ENCODE results near the gene AIFM2. TPM values are rescaled to one million over a fixed set of nuclear protein-coding genes. Genes with fewer than 3 reads are reported as not detected.

The AIFM2 gene
- total and polyA plus RNA-seq, 4 donors, result 5.0 to 20.3 (median 9.7) TPM

DNA sequence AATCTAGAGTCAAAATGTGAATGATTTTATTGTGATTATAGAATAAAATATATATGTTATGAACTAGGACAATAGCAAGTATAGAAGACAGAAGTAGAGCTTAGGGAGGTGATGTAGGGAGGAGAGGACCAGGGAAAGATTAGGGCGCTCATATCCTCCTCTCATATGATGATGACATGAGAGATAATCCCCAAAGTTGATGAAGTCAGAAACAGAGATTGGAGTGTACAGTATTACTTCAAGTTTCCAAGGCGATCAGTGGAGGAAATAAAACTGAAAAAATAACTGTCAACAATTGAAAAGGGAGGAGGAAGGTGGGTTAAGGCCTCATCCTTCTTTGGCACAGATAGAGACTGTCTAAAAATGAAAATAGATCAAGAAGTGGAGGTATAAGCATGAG, 65.0 kb downstream of the AIFM2 start:
- no peaks in the 10 kb centered on the region for H3K36me3 ChIP-seq (ENCODE audit: control insufficient read depth in 4 of 4, insufficient read depth in 3 of 4, low read depth in 1 of 4, low read length in 3 of 4)
- H3K27ac ChIP-seq (ENCODE audit: low read depth in 1 of 2, low read length in 2 of 2), result no peak overlapping the region
- WGBS, result 91% methylated on average over 2 of the region's 2 CpGs
- TF ChIP-seq, protein P1, sequence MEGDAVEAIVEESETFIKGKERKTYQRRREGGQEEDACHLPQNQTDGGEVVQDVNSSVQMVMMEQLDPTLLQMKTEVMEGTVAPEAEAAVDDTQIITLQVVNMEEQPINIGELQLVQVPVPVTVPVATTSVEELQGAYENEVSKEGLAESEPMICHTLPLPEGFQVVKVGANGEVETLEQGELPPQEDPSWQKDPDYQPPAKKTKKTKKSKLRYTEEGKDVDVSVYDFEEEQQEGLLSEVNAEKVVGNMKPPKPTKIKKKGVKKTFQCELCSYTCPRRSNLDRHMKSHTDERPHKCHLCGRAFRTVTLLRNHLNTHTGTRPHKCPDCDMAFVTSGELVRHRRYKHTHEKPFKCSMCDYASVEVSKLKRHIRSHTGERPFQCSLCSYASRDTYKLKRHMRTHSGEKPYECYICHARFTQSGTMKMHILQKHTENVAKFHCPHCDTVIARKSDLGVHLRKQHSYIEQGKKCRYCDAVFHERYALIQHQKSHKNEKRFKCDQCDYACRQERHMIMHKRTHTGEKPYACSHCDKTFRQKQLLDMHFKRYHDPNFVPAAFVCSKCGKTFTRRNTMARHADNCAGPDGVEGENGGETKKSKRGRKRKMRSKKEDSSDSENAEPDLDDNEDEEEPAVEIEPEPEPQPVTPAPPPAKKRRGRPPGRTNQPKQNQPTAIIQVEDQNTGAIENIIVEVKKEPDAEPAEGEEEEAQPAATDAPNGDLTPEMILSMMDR (IDR thresholded peaks at IDR 0.05; ENCODE audit: low read depth, low read length, missing input control), result no peak
- no peak for TF ChIP-seq NR2F2 (IDR thresholded peaks at IDR 0.05)
- no peak for TF ChIP-seq SP1 (IDR thresholded peaks at IDR 0.05)
- no peak for TF ChIP-seq EGR1 (IDR thresholded peaks at IDR 0.05; ENCODE audit: low read depth in 2 of 2)
- no peak for TF ChIP-seq FOXA2 (IDR thresholded peaks at IDR 0.05)
- TF ChIP-seq, protein P2, sequence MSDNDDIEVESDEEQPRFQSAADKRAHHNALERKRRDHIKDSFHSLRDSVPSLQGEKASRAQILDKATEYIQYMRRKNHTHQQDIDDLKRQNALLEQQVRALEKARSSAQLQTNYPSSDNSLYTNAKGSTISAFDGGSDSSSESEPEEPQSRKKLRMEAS (IDR thresholded peaks at IDR 0.05), result no peak
- TF ChIP-seq, protein P3, sequence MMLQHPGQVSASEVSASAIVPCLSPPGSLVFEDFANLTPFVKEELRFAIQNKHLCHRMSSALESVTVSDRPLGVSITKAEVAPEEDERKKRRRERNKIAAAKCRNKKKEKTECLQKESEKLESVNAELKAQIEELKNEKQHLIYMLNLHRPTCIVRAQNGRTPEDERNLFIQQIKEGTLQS (IDR thresholded peaks at IDR 0.05), result no peak
- TF ChIP-seq TAF1 (conservative IDR thresholded peaks at IDR 0.05), result no peak
- TF ChIP-seq JUND (IDR thresholded peaks at IDR 0.05), result no peak
- no peak for TF ChIP-seq RAD21 (IDR thresholded peaks at IDR 0.05)
- no peak for TF ChIP-seq HNF4A (conservative IDR thresholded peaks at IDR 0.05)
- no peak overlapping the region for H3K4me3 ChIP-seq (ENCODE audit: low read depth in 1 of 3, low read length in 3 of 3)
- no peaks in the 10 kb centered on the region for H3K9me3 ChIP-seq (ENCODE audit: control insufficient read depth in 4 of 4, low read length in 3 of 4)
- no peak for DNase-seq (ENCODE audit: low spot score)
- H3K9ac ChIP-seq (ENCODE audit: low read depth in 1 of 2, low read length in 2 of 2), result no peak overlapping the region
- H3K4me1 ChIP-seq (ENCODE audit: control insufficient read depth in 4 of 4, insufficient read depth in 4 of 4, low read length in 3 of 4), result no peaks in the 10 kb centered on the region
- H3K27me3 ChIP-seq (ENCODE audit: control insufficient read depth in 4 of 4, insufficient read depth in 4 of 4, low read length in 3 of 4), result no peaks in the 10 kb centered on the region

DNA sequence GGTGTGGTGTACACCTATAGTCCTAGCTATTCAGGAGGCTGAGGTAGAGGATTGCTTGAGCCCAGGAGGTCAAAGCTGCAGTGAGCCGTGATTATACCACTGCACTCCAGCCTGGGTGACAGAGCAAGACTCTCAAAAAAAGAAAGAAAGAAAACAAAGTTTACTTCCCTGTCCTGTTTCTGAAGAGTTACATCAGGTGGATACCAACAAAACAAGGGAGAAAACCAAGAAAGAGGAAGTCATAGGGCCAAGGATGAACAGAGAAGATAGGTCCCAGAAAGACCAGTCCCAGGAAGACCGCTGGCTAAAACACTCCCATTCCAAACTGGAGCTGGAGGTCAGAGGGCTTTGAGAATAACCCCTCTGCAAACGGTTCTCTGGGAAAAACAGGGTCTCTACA, 66.4 kb downstream of the AIFM2 start:
- H3K9ac ChIP-seq (ENCODE audit: low read depth in 1 of 2, low read length in 2 of 2), result no peak overlapping the region
- H3K27ac ChIP-seq (ENCODE audit: low read depth in 1 of 2, low read length in 2 of 2), result no peak overlapping the region
- H3K36me3 ChIP-seq (ENCODE audit: control insufficient read depth in 4 of 4, insufficient read depth in 3 of 4, low read depth in 1 of 4, low read length in 3 of 4), result no peaks in the 10 kb centered on the region
- H3K4me3 ChIP-seq (ENCODE audit: low read depth in 1 of 3, low read length in 3 of 3), result no peak overlapping the region
- no peaks in the 10 kb centered on the region for H3K27me3 ChIP-seq (ENCODE audit: control insufficient read depth in 4 of 4, insufficient read depth in 4 of 4, low read length in 3 of 4)
- 94% methylated on average over 3 of the region's 3 CpGs for WGBS
- TF ChIP-seq, protein P2 (IDR thresholded peaks at IDR 0.05), result no peak
- TF ChIP-seq FOXA1 (IDR thresholded peaks at IDR 0.05), result no peak
- TF ChIP-seq NR2F2 (IDR thresholded peaks at IDR 0.05), result no peak
- no peak for TF ChIP-seq SP1 (IDR thresholded peaks at IDR 0.05)
- TF ChIP-seq HNF4G (IDR thresholded peaks at IDR 0.05), result no peak
- TF ChIP-seq, protein P4, sequence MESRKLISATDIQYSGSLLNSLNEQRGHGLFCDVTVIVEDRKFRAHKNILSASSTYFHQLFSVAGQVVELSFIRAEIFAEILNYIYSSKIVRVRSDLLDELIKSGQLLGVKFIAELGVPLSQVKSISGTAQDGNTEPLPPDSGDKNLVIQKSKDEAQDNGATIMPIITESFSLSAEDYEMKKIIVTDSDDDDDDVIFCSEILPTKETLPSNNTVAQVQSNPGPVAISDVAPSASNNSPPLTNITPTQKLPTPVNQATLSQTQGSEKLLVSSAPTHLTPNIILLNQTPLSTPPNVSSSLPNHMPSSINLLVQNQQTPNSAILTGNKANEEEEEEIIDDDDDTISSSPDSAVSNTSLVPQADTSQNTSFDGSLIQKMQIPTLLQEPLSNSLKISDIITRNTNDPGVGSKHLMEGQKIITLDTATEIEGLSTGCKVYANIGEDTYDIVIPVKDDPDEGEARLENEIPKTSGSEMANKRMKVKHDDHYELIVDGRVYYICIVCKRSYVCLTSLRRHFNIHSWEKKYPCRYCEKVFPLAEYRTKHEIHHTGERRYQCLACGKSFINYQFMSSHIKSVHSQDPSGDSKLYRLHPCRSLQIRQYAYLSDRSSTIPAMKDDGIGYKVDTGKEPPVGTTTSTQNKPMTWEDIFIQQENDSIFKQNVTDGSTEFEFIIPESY (IDR thresholded peaks at IDR 0.05), result no peak
- TF ChIP-seq HNF4A (conservative IDR thresholded peaks at IDR 0.05), result no peak
- TF ChIP-seq FOXA2 (IDR thresholded peaks at IDR 0.05), result no peak
- no peak for TF ChIP-seq RAD21 (IDR thresholded peaks at IDR 0.05)
- TF ChIP-seq, protein P5, sequence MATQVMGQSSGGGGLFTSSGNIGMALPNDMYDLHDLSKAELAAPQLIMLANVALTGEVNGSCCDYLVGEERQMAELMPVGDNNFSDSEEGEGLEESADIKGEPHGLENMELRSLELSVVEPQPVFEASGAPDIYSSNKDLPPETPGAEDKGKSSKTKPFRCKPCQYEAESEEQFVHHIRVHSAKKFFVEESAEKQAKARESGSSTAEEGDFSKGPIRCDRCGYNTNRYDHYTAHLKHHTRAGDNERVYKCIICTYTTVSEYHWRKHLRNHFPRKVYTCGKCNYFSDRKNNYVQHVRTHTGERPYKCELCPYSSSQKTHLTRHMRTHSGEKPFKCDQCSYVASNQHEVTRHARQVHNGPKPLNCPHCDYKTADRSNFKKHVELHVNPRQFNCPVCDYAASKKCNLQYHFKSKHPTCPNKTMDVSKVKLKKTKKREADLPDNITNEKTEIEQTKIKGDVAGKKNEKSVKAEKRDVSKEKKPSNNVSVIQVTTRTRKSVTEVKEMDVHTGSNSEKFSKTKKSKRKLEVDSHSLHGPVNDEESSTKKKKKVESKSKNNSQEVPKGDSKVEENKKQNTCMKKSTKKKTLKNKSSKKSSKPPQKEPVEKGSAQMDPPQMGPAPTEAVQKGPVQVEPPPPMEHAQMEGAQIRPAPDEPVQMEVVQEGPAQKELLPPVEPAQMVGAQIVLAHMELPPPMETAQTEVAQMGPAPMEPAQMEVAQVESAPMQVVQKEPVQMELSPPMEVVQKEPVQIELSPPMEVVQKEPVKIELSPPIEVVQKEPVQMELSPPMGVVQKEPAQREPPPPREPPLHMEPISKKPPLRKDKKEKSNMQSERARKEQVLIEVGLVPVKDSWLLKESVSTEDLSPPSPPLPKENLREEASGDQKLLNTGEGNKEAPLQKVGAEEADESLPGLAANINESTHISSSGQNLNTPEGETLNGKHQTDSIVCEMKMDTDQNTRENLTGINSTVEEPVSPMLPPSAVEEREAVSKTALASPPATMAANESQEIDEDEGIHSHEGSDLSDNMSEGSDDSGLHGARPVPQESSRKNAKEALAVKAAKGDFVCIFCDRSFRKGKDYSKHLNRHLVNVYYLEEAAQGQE (IDR thresholded peaks at IDR 0.05), result no peak
- TF ChIP-seq TAF1 (conservative IDR thresholded peaks at IDR 0.05), result no peak
- TF ChIP-seq EGR1 (IDR thresholded peaks at IDR 0.05; ENCODE audit: low read depth in 2 of 2), result no peak
- TF ChIP-seq, protein P3 (IDR thresholded peaks at IDR 0.05), result no peak
- no peak for TF ChIP-seq GABPA (IDR thresholded peaks at IDR 0.05 in 1 of 2, conservative IDR thresholded peaks at IDR 0.05 in 1 of 2)
- TF ChIP-seq JUND (IDR thresholded peaks at IDR 0.05), result no peak
- TF ChIP-seq YY1 (IDR thresholded peaks at IDR 0.05), result no peak
- TF ChIP-seq RXRA (IDR thresholded peaks at IDR 0.05), result no peak
- no peaks in the 10 kb centered on the region for H3K9me3 ChIP-seq (ENCODE audit: control insufficient read depth in 4 of 4, low read length in 3 of 4)
- no peaks in the 10 kb centered on the region for H3K4me1 ChIP-seq (ENCODE audit: control insufficient read depth in 4 of 4, insufficient read depth in 4 of 4, low read length in 3 of 4)
- no peak for DNase-seq (ENCODE audit: low spot score)

Data from liver (tissue), 9 donors.